Measurements from ENCODE around the gene PEX11G.

The PEX11G gene

GRCh38 chr19:7494416-7495098 is 5.7 kb upstream of the PEX11G start:
- DNase-seq (ENCODE audit: low spot score) = no peak

- no peak for DNase-seq (ENCODE audit: low spot score)
These were observed 3.7 kb upstream of the PEX11G start for GRCh38 chr19:7492558-7492957.

GRCh38 chr19:7492142-7492541 is 3.3 kb upstream of the PEX11G start:
- DNase-seq (ENCODE audit: low spot score) = peak; percentile 20

- DNase-seq (ENCODE audit: low spot score) = no peak
These were observed 792 bp upstream of the PEX11G start for GRCh38 chr19:7489609-7490044.

GRCh38 chr19:7486923-7487322 is 1.9 kb downstream of the PEX11G start:
- no peak for DNase-seq (ENCODE audit: low spot score)

GRCh38 chr19:7483720-7484201 is 5.1 kb downstream of the PEX11G start:
- no peak for DNase-seq (ENCODE audit: low spot score)

- DNase-seq (ENCODE audit: low spot score) = no peak
These were observed 6.0 kb downstream of the PEX11G start for GRCh38 chr19:7482584-7483439.

GRCh38 chr19:7480970-7481255 is 7.9 kb downstream of the PEX11G start:
- DNase-seq (ENCODE audit: low spot score) = no peak

- DNase-seq (ENCODE audit: low spot score) = no peak
These were observed 8.4 kb downstream of the PEX11G start for GRCh38 chr19:7480222-7480969.

GRCh38 chr19:7478843-7479227 is 10.0 kb downstream of the PEX11G start:
- DNase-seq (ENCODE audit: low spot score) = no peak

GRCh38 chr19:7478173-7478842 is 10.5 kb downstream of the PEX11G start:
- DNase-seq (ENCODE audit: low spot score) = no peak

- DNase-seq (ENCODE audit: low spot score) = no peak
These were observed 11.1 kb downstream of the PEX11G start for GRCh38 chr19:7477758-7478157.

GRCh38 chr19:7476777-7477494 is 11.9 kb downstream of the PEX11G start:
- DNase-seq (ENCODE audit: low spot score) = no peak

GRCh38 chr19:7476241-7476640 is 12.6 kb downstream of the PEX11G start:
- no peak for DNase-seq (ENCODE audit: low spot score)

- no peak for DNase-seq (ENCODE audit: low spot score)
These were observed 13.2 kb downstream of the PEX11G start for GRCh38 chr19:7475665-7476064.

- no peak for DNase-seq (ENCODE audit: low spot score)
These were observed 16.9 kb downstream of the PEX11G start for GRCh38 chr19:7471696-7472615.

- DNase-seq (ENCODE audit: low spot score) = no peak
These were observed 18.1 kb downstream of the PEX11G start for GRCh38 chr19:7470540-7471305.

- DNase-seq (ENCODE audit: low spot score) = no peak
These were observed 19.1 kb downstream of the PEX11G start for GRCh38 chr19:7469669-7470285.

- DNase-seq (ENCODE audit: low spot score) = no peak
These were observed 20.0 kb downstream of the PEX11G start for GRCh38 chr19:7468840-7469239.

Measured in CD4-positive, alpha-beta T cell treated with Interleukin-15 for 4 hours (primary cell).